Erythroblast (primary cell): ENCODE results near the gene ZG16B.

Source experiments
- GATA1 ChIP-seq: IDR thresholded peaks from 2 replicates; pipeline ENCODE4 v1.6.1; 2011; ENCODE audit warnings: low read depth, mild to moderate bottlenecking, control low read depth, low read length, moderate library complexity
- POLR2A ChIP-seq: IDR thresholded peaks from 2 replicates; pipeline ENCODE4 v1.6.1; 2011; ENCODE audit warnings: mild to moderate bottlenecking, low read length

DNA sequence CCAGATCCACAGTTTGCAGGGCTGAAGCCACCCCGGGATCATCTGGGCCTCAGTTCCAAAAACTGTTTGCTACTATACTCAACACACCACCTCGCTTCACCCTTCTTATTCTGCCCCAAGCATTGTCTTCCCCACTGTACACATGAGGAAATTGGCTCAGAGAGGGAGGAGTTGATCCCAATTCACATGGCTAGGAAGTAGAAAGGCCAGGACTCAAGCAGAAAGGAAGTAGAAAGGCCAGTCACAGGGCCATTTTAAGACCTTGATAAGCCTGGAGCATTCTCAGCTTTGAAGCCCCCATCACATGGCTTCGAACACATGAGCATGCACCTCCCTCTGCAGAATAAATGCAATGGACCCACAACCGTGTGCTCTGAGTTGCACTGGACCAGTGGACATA lies 35.5 kb downstream of the ZG16B start:
- TF ChIP-seq POLR2A (no peak), GATA1 (no peak)
